HepG2 (cell line): Measurements from ENCODE around the gene GRHL3.

ENCODE experiments used
- CHD2 ChIP-seq: IDR thresholded peaks from 2 replicates; pipeline ENCODE4 v1.6.1; 2011; ENCODE audit warnings: low read depth, low read length, improper control_type of control experiment
- U2AF2 ChIP-seq: fragments of 200-400 bp; formaldehyde crosslinking; IDR thresholded peaks from 2 replicates; pipeline ENCODE4 v1.6.1; 2017; ENCODE audit warnings: low read depth, mild to moderate bottlenecking, low read length
- ZNF121 ChIP-seq: sonication (generic); formaldehyde crosslinking; IDR thresholded peaks from 2 replicates; pipeline ENCODE4 v1.5.0; 2020; ENCODE audit warnings: mild to moderate bottlenecking, missing genetic modification reagents
- ZNF703 ChIP-seq: sonication (generic); formaldehyde crosslinking; IDR thresholded peaks from 2 replicates; pipeline ENCODE4 v1.5.1; 2020; ENCODE audit warnings: missing genetic modification reagents, mild to moderate bottlenecking, moderate library complexity, borderline replicate concordance

DNA sequence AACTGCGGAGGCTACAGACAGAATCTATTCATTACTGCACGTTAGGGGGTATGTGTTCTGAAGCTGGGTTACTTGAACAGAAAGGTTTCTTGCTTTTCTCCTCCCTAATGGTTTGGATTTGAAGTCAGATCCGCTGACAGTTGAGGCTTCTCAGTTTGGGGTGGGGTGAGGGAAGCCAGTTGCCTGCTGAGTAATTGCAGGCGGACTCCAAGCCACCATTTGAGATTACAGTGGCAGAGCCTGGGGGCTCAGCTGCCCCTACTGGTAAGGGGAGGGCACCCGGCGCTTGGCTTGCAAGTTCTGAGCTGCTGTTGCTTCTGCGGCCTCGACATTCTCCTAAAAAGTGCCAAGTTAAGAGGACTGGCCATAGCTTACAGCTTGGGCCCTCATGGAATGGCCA lies 2.0 kb downstream of the GRHL3 start:
- TF ChIP-seq CHD2: no peak
- no peak for TF ChIP-seq ZNF703 (CRISPR knock-in tag)
- no peak for TF ChIP-seq U2AF2
- TF ChIP-seq ZNF121 (CRISPR knock-in tag): no peak
